G401.6 (cell line): ENCODE data around the gene CD164L2.
"Not testable (repeated sequence)": the region's sequence is repeated elsewhere in the genome, so short reads cannot be mapped to it uniquely, and the experiment has no call there.

ENCODE experiments used
- FAIRE-seq: peaks from 2 replicates; lab custom pipeline; 2012; peaks lifted over from hg19 to GRCh38; lab: Jason Lieb, UNC

CD164L2 gene

GRCh38 chr1:27384797-27385196 lies 1.7 kb upstream of the CD164L2 start:
- FAIRE-seq: not testable (repeated sequence)

GRCh38 chr1:27383661-27384060 lies 528 bp upstream of the CD164L2 start:
- FAIRE-seq: no peak

GRCh38 chr1:27381969-27382762 lies 967 bp downstream of the CD164L2 start:
- no peak for FAIRE-seq

GRCh38 chr1:27380766-27381733 lies 2.1 kb downstream of the CD164L2 start:
- no peak for FAIRE-seq

GRCh38 chr1:27380224-27380623 lies 2.9 kb downstream of the CD164L2 start:
- no peak for FAIRE-seq

GRCh38 chr1:27379564-27380122 lies 3.5 kb downstream of the CD164L2 start:
- no peak for FAIRE-seq

- no peak for FAIRE-seq
These were observed 5.2 kb downstream of the CD164L2 start for GRCh38 chr1:27377760-27378495.

- FAIRE-seq: no peak
These were observed 8.6 kb downstream of the CD164L2 start, which contains the start of gene FCN3 for GRCh38 chr1:27374362-27375086. TSS of gene FCN3 (minus strand) at chr1:27374824. CDS start at chr1:27374818, 6 bp downstream.

- FAIRE-seq: no peak
These were observed 10.1 kb downstream of the CD164L2 start for GRCh38 chr1:27372808-27373690.

GRCh38 chr1:27372022-27372807 lies 10.9 kb downstream of the CD164L2 start:
- no peak for FAIRE-seq

GRCh38 chr1:27368869-27369582 lies 14.1 kb downstream of the CD164L2 start:
- FAIRE-seq: peak; percentile 81

- no peak for FAIRE-seq
These were observed 15.9 kb downstream of the CD164L2 start for GRCh38 chr1:27367160-27367650.

- peak; percentile 86 for FAIRE-seq
These were observed 16.5 kb downstream of the CD164L2 start, which contains the start of gene MAP3K6 for GRCh38 chr1:27366411-27367159. TSS of gene MAP3K6 (minus strand) at chr1:27366961. CDS start at chr1:27366597, 364 bp downstream.

- FAIRE-seq: no peak
These were observed 17.1 kb downstream of the CD164L2 start for GRCh38 chr1:27366113-27366410.

GRCh38 chr1:27365372-27366112 lies 17.6 kb downstream of the CD164L2 start:
- FAIRE-seq: peak; percentile 82

GRCh38 chr1:27364696-27365371 lies 18.3 kb downstream of the CD164L2 start:
- no peak for FAIRE-seq
